Measurements from ENCODE around the gene EHMT1. TPM values are rescaled to one million over a fixed set of nuclear protein-coding genes. Genes with fewer than 3 reads are reported as not detected.

Gene EHMT1
- total and polyA plus RNA-seq, 2 experiments from 2014 or later = 46.0 to 47.7 TPM

DNA sequence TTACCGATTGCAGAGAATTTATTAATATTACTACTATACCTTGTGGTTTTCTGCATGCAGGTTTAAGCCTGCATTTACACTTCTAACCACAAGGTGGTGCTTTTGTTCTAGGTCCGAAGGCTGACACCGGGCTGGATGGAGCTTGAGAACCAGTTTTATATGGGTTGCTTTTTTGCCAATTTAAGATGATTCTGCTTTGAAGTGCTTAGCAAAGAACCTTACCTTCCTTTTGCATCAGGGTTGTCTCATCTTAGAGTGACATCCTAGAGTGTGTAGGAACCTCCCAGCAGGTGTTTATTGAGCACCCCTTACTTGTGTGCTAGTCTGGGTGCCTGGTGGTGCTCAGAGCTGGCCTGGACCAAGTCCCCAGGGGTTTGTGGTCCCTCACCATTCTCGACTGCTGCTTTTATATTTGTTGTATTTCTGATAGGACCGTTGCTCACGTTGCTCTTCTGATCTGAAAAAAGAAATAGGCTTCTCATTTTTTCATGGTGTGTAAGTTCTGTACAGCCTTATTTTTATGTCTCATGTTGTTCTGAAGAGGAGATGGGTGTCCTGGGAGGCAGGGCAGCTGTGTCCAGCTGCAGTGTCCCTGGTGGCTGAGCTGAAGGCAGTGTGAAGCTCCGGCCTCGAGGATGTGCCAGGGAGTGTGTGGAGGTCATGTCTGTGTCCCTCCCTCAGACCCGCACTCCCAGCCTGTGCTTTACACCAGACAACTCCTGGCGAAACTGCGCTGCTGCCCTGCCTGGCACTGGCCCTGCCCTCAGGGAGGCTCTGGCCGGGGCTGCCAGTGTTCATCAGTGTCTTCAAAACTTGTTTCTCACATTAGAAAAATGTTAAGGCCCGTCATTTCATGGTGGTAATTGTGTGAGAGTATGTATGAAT, 54.3 kb downstream of the EHMT1 start:
- peak overlapping the region; percentile 39 for H3K27ac ChIP-seq
- TF ChIP-seq, protein P1, sequence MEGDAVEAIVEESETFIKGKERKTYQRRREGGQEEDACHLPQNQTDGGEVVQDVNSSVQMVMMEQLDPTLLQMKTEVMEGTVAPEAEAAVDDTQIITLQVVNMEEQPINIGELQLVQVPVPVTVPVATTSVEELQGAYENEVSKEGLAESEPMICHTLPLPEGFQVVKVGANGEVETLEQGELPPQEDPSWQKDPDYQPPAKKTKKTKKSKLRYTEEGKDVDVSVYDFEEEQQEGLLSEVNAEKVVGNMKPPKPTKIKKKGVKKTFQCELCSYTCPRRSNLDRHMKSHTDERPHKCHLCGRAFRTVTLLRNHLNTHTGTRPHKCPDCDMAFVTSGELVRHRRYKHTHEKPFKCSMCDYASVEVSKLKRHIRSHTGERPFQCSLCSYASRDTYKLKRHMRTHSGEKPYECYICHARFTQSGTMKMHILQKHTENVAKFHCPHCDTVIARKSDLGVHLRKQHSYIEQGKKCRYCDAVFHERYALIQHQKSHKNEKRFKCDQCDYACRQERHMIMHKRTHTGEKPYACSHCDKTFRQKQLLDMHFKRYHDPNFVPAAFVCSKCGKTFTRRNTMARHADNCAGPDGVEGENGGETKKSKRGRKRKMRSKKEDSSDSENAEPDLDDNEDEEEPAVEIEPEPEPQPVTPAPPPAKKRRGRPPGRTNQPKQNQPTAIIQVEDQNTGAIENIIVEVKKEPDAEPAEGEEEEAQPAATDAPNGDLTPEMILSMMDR (IDR thresholded peaks at IDR 0.05; ENCODE audit: poor library complexity) = peak; percentile 79
- no peak for TF ChIP-seq EZH2 (IDR thresholded peaks at IDR 0.05; ENCODE audit: borderline replicate concordance)
- H3K9me2 ChIP-seq (replicated peaks; ENCODE audit: insufficient read depth) = no peaks in the 10 kb centered on the region
- H2AFZ ChIP-seq = no peak overlapping the region
- no peaks in the 10 kb centered on the region for H3K9me3 ChIP-seq (ENCODE audit: low read depth)
- peaks cover 33% of the 10 kb centered on the region for H3K4me1 ChIP-seq (ENCODE audit: insufficient read depth)
- peaks cover 85% of the 10 kb centered on the region for H3K79me2 ChIP-seq
- peak; percentile 85 for DNase-seq (ENCODE audit: low spot score)
- no peak overlapping the region for H3K4me3 ChIP-seq
- H3K36me3 ChIP-seq (replicated peaks; ENCODE audit: insufficient read depth, low read depth) = no peaks in the 10 kb centered on the region
- peak overlapping the region; percentile 71 for H3K4me2 ChIP-seq
- 69% methylated on average over 13 of the region's 13 CpGs for WGBS (ENCODE audit: low lambda C conversion rate, missing lambda C conversion rate)
- peaks cover 59% of the 10 kb centered on the region for H4K20me1 ChIP-seq (ENCODE audit: insufficient read depth, poor library complexity, severe bottlenecking)
- H3K27me3 ChIP-seq = no peaks in the 10 kb centered on the region

DNA sequence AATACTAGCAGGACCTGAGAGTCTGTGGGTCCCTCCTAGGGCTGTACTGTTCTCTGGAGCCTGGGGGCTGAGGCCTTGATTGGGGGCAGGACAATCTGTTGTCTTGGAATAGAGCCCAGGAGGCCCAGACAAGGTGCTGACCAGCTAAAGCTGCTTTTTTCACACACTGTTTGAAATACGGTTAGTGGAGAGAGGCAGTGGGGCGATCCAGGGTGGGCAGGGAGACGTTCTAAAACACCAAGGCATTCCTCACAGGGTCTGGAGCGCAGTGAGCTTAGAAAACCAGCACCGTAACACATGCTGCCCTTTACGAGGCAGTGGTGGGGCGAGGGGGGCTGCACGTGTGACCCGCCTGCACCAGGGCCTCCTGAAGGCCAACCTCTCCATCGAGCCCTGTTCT, 55.1 kb downstream of the EHMT1 start:
- peaks cover 67% of the 10 kb centered on the region for H4K20me1 ChIP-seq (ENCODE audit: insufficient read depth, poor library complexity, severe bottlenecking)
- H3K9me2 ChIP-seq (replicated peaks; ENCODE audit: insufficient read depth) = no peaks in the 10 kb centered on the region
- peaks cover 33% of the 10 kb centered on the region for H3K4me1 ChIP-seq (ENCODE audit: insufficient read depth)
- TF ChIP-seq, protein P1 (IDR thresholded peaks at IDR 0.05; ENCODE audit: poor library complexity) = no peak
- H3K4me2 ChIP-seq = peak overlapping the region; percentile 71
- H3K79me2 ChIP-seq = peaks cover 87% of the 10 kb centered on the region
- H3K27ac ChIP-seq = peak overlapping the region; percentile 39
- no peaks in the 10 kb centered on the region for H3K27me3 ChIP-seq
- no peaks in the 10 kb centered on the region for H3K9me3 ChIP-seq (ENCODE audit: low read depth)
- no peak overlapping the region for H2AFZ ChIP-seq
- DNase-seq (ENCODE audit: low spot score) = no peak
- H3K36me3 ChIP-seq (replicated peaks; ENCODE audit: insufficient read depth, low read depth) = no peaks in the 10 kb centered on the region
- WGBS (ENCODE audit: low lambda C conversion rate, missing lambda C conversion rate) = 43% methylated on average over 10 of the region's 10 CpGs
- no peak overlapping the region for H3K4me3 ChIP-seq

DNA sequence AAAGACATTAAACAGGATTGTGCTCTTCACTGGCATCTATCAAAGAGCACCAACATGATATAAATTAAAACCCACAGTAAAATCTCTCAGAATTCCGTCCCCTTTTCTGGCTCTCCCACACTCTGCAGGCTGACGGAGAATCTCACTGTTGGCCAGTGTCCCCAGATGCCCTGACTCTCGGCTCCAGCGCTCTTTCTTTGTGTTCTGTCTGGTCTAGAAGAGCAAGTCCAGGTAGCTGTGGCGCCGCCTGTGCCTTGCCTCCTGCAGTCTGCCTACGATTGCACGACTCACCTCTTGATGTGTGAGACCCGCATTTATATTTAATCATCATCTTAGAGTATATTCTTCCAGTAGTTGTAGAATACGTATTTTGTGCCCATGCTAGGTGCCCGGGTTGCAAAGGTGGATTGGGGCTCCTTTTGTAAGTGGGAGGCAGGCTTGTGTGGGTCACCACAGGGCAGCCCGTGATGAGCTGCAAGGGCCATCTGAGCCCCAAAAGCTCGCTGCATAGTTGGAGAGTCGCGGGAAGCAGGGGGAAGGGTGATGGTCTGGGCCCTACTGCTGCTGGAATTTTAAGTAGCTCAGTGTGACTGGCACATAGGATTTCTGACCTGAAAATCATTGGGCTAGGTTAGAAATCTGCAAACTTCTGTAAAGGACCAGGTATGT, 55.6 kb downstream of the EHMT1 start:
- no peak overlapping the region for H2AFZ ChIP-seq
- peaks cover 36% of the 10 kb centered on the region for H3K4me1 ChIP-seq (ENCODE audit: insufficient read depth)
- H3K27me3 ChIP-seq = no peaks in the 10 kb centered on the region
- no peak overlapping the region for H3K4me3 ChIP-seq
- H3K9me3 ChIP-seq (ENCODE audit: low read depth) = no peaks in the 10 kb centered on the region
- no peaks in the 10 kb centered on the region for H3K9me2 ChIP-seq (replicated peaks; ENCODE audit: insufficient read depth)
- H3K4me2 ChIP-seq = peak overlapping the region; percentile 71
- H3K27ac ChIP-seq = peak overlapping the region; percentile 39
- WGBS (ENCODE audit: low lambda C conversion rate, missing lambda C conversion rate) = 67% methylated on average over 15 of the region's 15 CpGs
- no peaks in the 10 kb centered on the region for H3K36me3 ChIP-seq (replicated peaks; ENCODE audit: insufficient read depth, low read depth)
- peaks cover 89% of the 10 kb centered on the region for H3K79me2 ChIP-seq
- peaks cover 72% of the 10 kb centered on the region for H4K20me1 ChIP-seq (ENCODE audit: insufficient read depth, poor library complexity, severe bottlenecking)
- no peak for TF ChIP-seq EZH2phosphoT487 (IDR thresholded peaks at IDR 0.05; ENCODE audit: low read depth, severe bottlenecking, unreplicated experiment)
- TF ChIP-seq EZH2 (IDR thresholded peaks at IDR 0.05; ENCODE audit: borderline replicate concordance) = no peak
- TF ChIP-seq, protein P1 (IDR thresholded peaks at IDR 0.05; ENCODE audit: poor library complexity) = no peak
- no peak for DNase-seq (ENCODE audit: low spot score)
